Measurements from ENCODE around the gene C11orf98.

DNA sequence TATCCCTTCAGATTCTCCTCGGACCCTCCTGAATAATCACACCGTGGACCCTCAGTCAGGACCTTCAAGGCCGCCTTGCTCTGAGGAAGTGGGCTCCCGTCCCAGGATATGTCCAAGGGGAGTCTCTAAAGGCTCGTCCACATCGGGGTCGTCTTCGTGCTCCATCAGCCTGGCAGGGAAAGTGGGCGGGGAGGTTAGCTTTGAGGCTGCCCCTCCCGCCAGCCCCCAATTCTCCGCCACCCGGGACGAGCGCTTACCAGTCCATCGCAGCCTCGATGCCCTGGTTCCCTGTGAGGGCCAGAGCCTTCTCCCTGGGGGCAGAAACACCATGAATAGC is 13.4 kb upstream of the C11orf98 start:
- TF ChIP-seq CTCF (IDR thresholded peaks at IDR 0.05), result no peak
- no peak for TF ChIP-seq POLR2A (IDR thresholded peaks at IDR 0.05)
- TF ChIP-seq POLR2AphosphoS5 (IDR thresholded peaks at IDR 0.05), result no peak

Measured in sigmoid colon (tissue), 4 donors.